Liver (tissue), 9 donors: ENCODE data around the gene GPC3. TPM values are rescaled to one million over a fixed set of nuclear protein-coding genes. Genes with fewer than 3 reads are reported as not detected.

Experiments used
- DNase-seq: peaks from one replicate; pipeline ENCODE4 v3.0.0-alpha.2; 2017; ENCODE audit warnings: low spot score
- H3K27ac ChIP-seq, 2 donors: one replicate each; pipeline ENCODE4 v1.7.0; 2013; ENCODE audit warnings: inconsistent platforms in 2 of 2, low read length in 2 of 2, control low read depth in 1 of 2, low read depth in 1 of 2, mild to moderate bottlenecking in 1 of 2
- H3K27me3 ChIP-seq, 4 donors: one replicate each; pipeline versions ENCODE4 v1.6.1 to v1.7.0; 2013; ENCODE audit warnings: low read length in 3 of 4, inconsistent platforms in 1 of 4, mild to moderate bottlenecking in 1 of 4, moderate library complexity in 1 of 4; ENCODE audit not compliant: control insufficient read depth in 4 of 4, insufficient read depth in 4 of 4
- H3K36me3 ChIP-seq, 4 donors: one replicate each; pipeline versions ENCODE4 v1.6.1 to v1.7.0; 2013; ENCODE audit warnings: low read length in 3 of 4, mild to moderate bottlenecking in 3 of 4, low read depth in 1 of 4, moderate library complexity in 1 of 4; ENCODE audit not compliant: control insufficient read depth in 4 of 4, insufficient read depth in 3 of 4
- H3K4me1 ChIP-seq, 4 donors: one replicate each; pipeline versions ENCODE4 v1.6.1 to v1.7.0; 2013; ENCODE audit warnings: low read length in 3 of 4, mild to moderate bottlenecking in 3 of 4, moderate library complexity in 1 of 4; ENCODE audit not compliant: control insufficient read depth in 4 of 4, insufficient read depth in 4 of 4
- H3K4me3 ChIP-seq, 3 donors: one replicate each; pipeline versions ENCODE4 v1.6.1 to v1.7.0; 2013; ENCODE audit warnings: low read length in 3 of 3, control low read depth in 1 of 3, low read depth in 1 of 3, mild to moderate bottlenecking in 1 of 3
- H3K9ac ChIP-seq, 2 donors: one replicate each; pipeline ENCODE4 v1.7.0; 2013; ENCODE audit warnings: low read length in 2 of 2, mild to moderate bottlenecking in 2 of 2, moderate library complexity in 2 of 2, control low read depth in 1 of 2, low read depth in 1 of 2
- H3K9me3 ChIP-seq, 4 donors: one replicate each; pipeline versions ENCODE4 v1.6.1 to v1.7.0; 2013; ENCODE audit warnings: low read length in 3 of 4; ENCODE audit not compliant: control insufficient read depth in 4 of 4
- CTCF ChIP-seq: fragments of 150-350 bp; IDR thresholded peaks from 2 replicates; pipeline ENCODE4 v1.5.1; 2017; ENCODE audit warnings: improper control_type of control experiment, low read depth, low read length; ENCODE audit not compliant: missing input control
- EGR1 ChIP-seq, 2 donors: IDR thresholded peaks; 2 replicates each; pipeline ENCODE4 v1.6.1; 2016 to 2018; ENCODE audit warnings: antibody characterized with exemption in 2 of 2, low read depth in 2 of 2
- FOXA1 ChIP-seq: IDR thresholded peaks from 2 replicates; pipeline ENCODE4 v1.6.1; 2016; ENCODE audit warnings: antibody characterized with exemption
- FOXA2 ChIP-seq: IDR thresholded peaks from 2 replicates; pipeline ENCODE4 v1.6.1; 2016; ENCODE audit warnings: antibody characterized with exemption
- GABPA ChIP-seq, 2 donors: IDR thresholded peaks in 1 of 2; conservative IDR thresholded peaks in 1 of 2; 2 replicates each; pipeline ENCODE4 v1.6.1; 2016; ENCODE audit warnings: antibody characterized with exemption in 2 of 2, mild to moderate bottlenecking in 1 of 2, moderate library complexity in 1 of 2
- HNF4G ChIP-seq: IDR thresholded peaks from 2 replicates; pipeline ENCODE4 v1.6.1; 2016; ENCODE audit warnings: antibody characterized with exemption
- JUND ChIP-seq, 2 donors: IDR thresholded peaks; 2 replicates each; pipeline ENCODE4 v1.6.1; 2016; ENCODE audit warnings: antibody characterized with exemption in 2 of 2
- MAX ChIP-seq: IDR thresholded peaks from 2 replicates; pipeline ENCODE4 v1.6.1; 2016; ENCODE audit warnings: antibody characterized with exemption
- REST ChIP-seq: IDR thresholded peaks from 2 replicates; pipeline ENCODE4 v1.6.1; 2016; ENCODE audit warnings: antibody characterized with exemption, mild to moderate bottlenecking
- RXRA ChIP-seq, 2 donors: IDR thresholded peaks; 2 replicates each; pipeline ENCODE4 v1.6.1; 2017 to 2018; ENCODE audit warnings: antibody characterized with exemption in 2 of 2, mild to moderate bottlenecking in 1 of 2
- TAF1 ChIP-seq: conservative IDR thresholded peaks from 2 replicates; pipeline ENCODE4 v1.6.1; 2016; ENCODE audit warnings: antibody characterized with exemption, mild to moderate bottlenecking
- YY1 ChIP-seq: IDR thresholded peaks from 2 replicates; pipeline ENCODE4 v1.6.1; 2016; ENCODE audit warnings: antibody characterized with exemption, mild to moderate bottlenecking
- ZBTB33 ChIP-seq: IDR thresholded peaks from 2 replicates; pipeline ENCODE4 v1.6.1; 2016; ENCODE audit warnings: antibody characterized with exemption
- WGBS: extraction: QIAGEN DNeasy Blood & Tissue Kit; methylation state at CpG from one replicate; pipeline ENCODE4 v1.1.7; 2013; 5-methylcytosine and 5-hydroxymethylcytosine counted together
- polyA plus RNA-seq, 2 donors: library from polyadenylated mRNA; stranded (reverse) in 1 of 2; unstranded in 1 of 2; fragments of 200-250 nt in 1 of 2; fragments of >200 nt in 1 of 2; fragmentation: Nextera tagmentation in 1 of 2; extraction: Ambion mirVana in 1 of 2; gene quantifications; one replicate each; pipeline versions ENCODE4 v1.2.1 to v1.2.3, GENCODE V29; 2013 to 2015
- total RNA-seq, 2 donors: library from RNA; depleted of rRNA; stranded (reverse); fragments of >200 nt; gene quantifications; one replicate each; pipeline ENCODE4 v1.2.3, GENCODE V29; 2014
- donor health status: healthy.
- donor health status: healthy.
- donor health status: healthy.
- donor health status: healthy.
- donor health status: healthy.

GPC3 gene
- total and polyA plus RNA-seq, 4 donors, result 0.40 to 1,133 (median 1.5) TPM

GRCh38 chrX:133943507-133943906 lies 41.9 kb downstream of the GPC3 start:
- Histone ChIP-seq H3K4me3 (no peak overlapping the region), H3K36me3 (no peaks in the 10 kb centered on the region), H3K27me3 (peaks cover 0 to 2% (median 0%) of the 10 kb centered on the region in 4 donors), H3K27ac (no peak overlapping the region), H3K9me3 (no peaks in the 10 kb centered on the region), H3K4me1 (no peaks in the 10 kb centered on the region), H3K9ac (no peak overlapping the region)
- no peak for TF ChIP-seq JUND (IDR thresholded peaks at IDR 0.05)
- TF ChIP-seq RXRA (IDR thresholded peaks at IDR 0.05), result no peak
- no peak for TF ChIP-seq ZBTB33
- TF ChIP-seq FOXA1, result no peak
- no peak for TF ChIP-seq REST
- TF ChIP-seq CTCF, result no peak
- no peak for TF ChIP-seq HNF4G
- no peak for TF ChIP-seq FOXA2
- TF ChIP-seq EGR1 (IDR thresholded peaks at IDR 0.05; ENCODE audit: low read depth in 2 of 2), result no peak
- no peak for TF ChIP-seq TAF1
- TF ChIP-seq MAX, result no peak
- TF ChIP-seq GABPA (IDR thresholded peaks at IDR 0.05 in 1 of 2, conservative IDR thresholded peaks at IDR 0.05 in 1 of 2), result no peak
- no peak for TF ChIP-seq YY1
- WGBS, result 83% methylated on average over 1 of the region's 1 CpG
- no peak for DNase-seq

GRCh38 chrX:133939655-133940302 lies 45.6 kb downstream of the GPC3 start:
- DNase-seq, result no peak
- Histone ChIP-seq H3K9ac (no peak overlapping the region), H3K27ac (no peak overlapping the region), H3K4me3 (no peak overlapping the region), H3K4me1 (no peaks in the 10 kb centered on the region), H3K9me3 (no peaks in the 10 kb centered on the region), H3K27me3 (peaks cover 0 to 2% (median 0%) of the 10 kb centered on the region in 4 donors), H3K36me3 (no peaks in the 10 kb centered on the region)
- no peak for TF ChIP-seq FOXA1
- WGBS, result 73% methylated on average over 2 of the region's 2 CpGs
